OCI-LY1 (cell line): ENCODE data around the gene HRK.

Source experiments
- CTCF ChIP-seq: fragments of 200-600 bp; sonication (generic), shearing (Covaris generic); IDR thresholded peaks from 2 replicates; pipeline ENCODE4 v1.5.1; 2017; ENCODE audit warnings: mild to moderate bottlenecking, antibody characterized with exemption, low read length, moderate library complexity, mixed read lengths
- EZH2 ChIP-seq: fragments of 200-600 bp; sonication (generic), shearing (Covaris generic); IDR thresholded peaks from 2 replicates; pipeline ENCODE4 v1.8.0; 2017; ENCODE audit warnings: borderline replicate concordance, mixed run types, mild to moderate bottlenecking, antibody characterized with exemption, low read length, moderate library complexity, mixed read lengths

DNA sequence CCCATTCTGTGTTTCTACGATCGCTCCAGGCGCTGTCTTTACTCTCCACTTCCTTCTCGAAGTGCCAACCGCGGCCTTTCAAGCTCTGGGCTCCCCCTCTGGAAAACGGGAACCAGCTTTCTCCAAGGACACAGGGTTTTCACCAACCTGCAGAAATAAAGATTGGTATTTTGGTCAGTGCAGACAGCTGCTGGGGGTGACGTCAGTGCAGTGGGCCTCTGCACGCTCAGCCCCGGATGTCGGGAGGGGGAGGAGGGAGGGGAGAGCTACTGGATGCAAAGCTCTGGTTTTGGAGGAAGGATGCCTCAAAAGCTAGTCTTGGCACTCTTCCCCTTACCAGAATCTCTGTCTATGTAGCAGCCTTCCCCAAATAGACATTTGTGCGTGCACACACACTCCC is 19.9 kb downstream of the HRK start:
- TF ChIP-seq CTCF (no peak), EZH2 (no peak)
